GM12878 (cell line): ENCODE results near the gene STARD10. TPM values are rescaled to one million over a fixed set of nuclear protein-coding genes. Genes with fewer than 3 reads are reported as not detected.

Experiments used
- BCL3 ChIP-seq: IDR thresholded peaks from 2 replicates; pipeline ENCODE4 v1.6.1; 2011; ENCODE audit warnings: borderline replicate concordance, low read depth, mild to moderate bottlenecking, moderate library complexity, low read length; ENCODE audit not compliant: insufficient read depth, poor library complexity, severe bottlenecking
- BCLAF1 ChIP-seq: fragments of 450-650 bp; IDR thresholded peaks from 2 replicates; pipeline ENCODE4 v1.6.1; 2017; ENCODE audit warnings: antibody characterized with exemption, mild to moderate bottlenecking, moderate library complexity
- CREM ChIP-seq: IDR thresholded peaks from 2 replicates; pipeline ENCODE4 v1.6.1; 2014; ENCODE audit warnings: antibody characterized with exemption, low read depth
- FOS ChIP-seq: IDR thresholded peaks from 3 replicates; pipeline ENCODE4 v1.6.1; 2011; ENCODE audit warnings: borderline replicate concordance; ENCODE audit not compliant: insufficient read length; ENCODE audit errors: extremely low read depth
- HCFC1 ChIP-seq: fragments of 150-350 bp; IDR thresholded peaks from 2 replicates; pipeline ENCODE4 v1.6.1; 2014; ENCODE audit warnings: low read length
- HDAC2 ChIP-seq: fragments of 200-600 bp; sonication (generic); IDR thresholded peaks from 2 replicates; pipeline ENCODE4 v1.6.1; 2017
- HDGF ChIP-seq: fragments of 450-650 bp; IDR thresholded peaks from 2 replicates; pipeline ENCODE4 v1.6.1; 2016; ENCODE audit warnings: antibody characterized with exemption
- IKZF2 ChIP-seq, 2 experiments: fragments of 450-650 bp; IDR thresholded peaks; 2 replicates each; pipeline ENCODE4 v1.6.1; 2017; ENCODE audit warnings: mild to moderate bottlenecking in 2 of 2, moderate library complexity in 2 of 2
- MXI1 ChIP-seq: fragments of 150-350 bp; IDR thresholded peaks from 2 replicates; pipeline ENCODE4 v1.6.1; 2011; ENCODE audit warnings: low read depth, mild to moderate bottlenecking, inconsistent platforms, low read length, improper control_type of control experiment
- MYC ChIP-seq: IDR thresholded peaks from 2 replicates; pipeline ENCODE4 v1.6.1; 2011; ENCODE audit warnings: mild to moderate bottlenecking, low read length, moderate library complexity, inconsistent platforms; ENCODE audit not compliant: insufficient read depth, insufficient replicate concordance, insufficient read length, severe bottlenecking
- NRF1 ChIP-seq: conservative IDR thresholded peaks from 2 replicates; pipeline ENCODE4 v1.6.1; 2011; ENCODE audit warnings: mild to moderate bottlenecking, low read depth, low read length, improper control_type of control experiment
- PAX5 ChIP-seq: IDR thresholded peaks from 2 replicates; pipeline ENCODE4 v1.6.1; 2011; ENCODE audit warnings: low read depth, low read length, borderline replicate concordance
- PAX8 ChIP-seq: fragments of 450-650 bp; IDR thresholded peaks from 2 replicates; pipeline ENCODE4 v1.6.1; 2017; ENCODE audit warnings: mild to moderate bottlenecking, moderate library complexity
- PKNOX1 ChIP-seq: fragments of 450-650 bp; IDR thresholded peaks from 2 replicates; pipeline ENCODE4 v1.6.1; 2016; ENCODE audit warnings: mild to moderate bottlenecking
- RB1 ChIP-seq: fragments of 450-650 bp; formaldehyde crosslinking; IDR thresholded peaks from 2 replicates; pipeline ENCODE4 v1.6.1; 2017; ENCODE audit warnings: mild to moderate bottlenecking, borderline replicate concordance
- ZNF24 ChIP-seq: fragments of 450-650 bp; IDR thresholded peaks from 2 replicates; pipeline ENCODE4 v1.6.1; 2017; ENCODE audit warnings: antibody characterized with exemption, mild to moderate bottlenecking
- ZNF622 ChIP-seq: fragments of 450-650 bp; IDR thresholded peaks from 2 replicates; pipeline ENCODE4 v1.6.1; 2017; ENCODE audit warnings: mild to moderate bottlenecking, inconsistent platforms
- ZNF687 ChIP-seq: fragments of 450-650 bp; IDR thresholded peaks from 2 replicates; pipeline ENCODE4 v1.6.1; 2017; ENCODE audit warnings: mild to moderate bottlenecking, moderate library complexity
- polyA plus RNA-seq, 11 experiments: library from polyadenylated mRNA; depleted of rRNA in 4 of 11; unstranded in 6 of 11; stranded (reverse) in 5 of 11; fragments of >200 nt; fragmentation: Nextera tagmentation in 4 of 11; fragmentation: Illumina TruSeq in 1 of 11; extraction: Ambion mirVana in 4 of 11; extraction: Trizol in 1 of 11; gene quantifications; 1 replicate in 1 of 11; 2 replicates in 10 of 11; pipeline versions ENCODE4 v1.2.1 to v1.2.3, GENCODE V29; 2011 to 2016; ENCODE audit warnings: inconsistent platforms in 2 of 11, missing spikeins in 2 of 11, low read depth in 1 of 11
- total RNA-seq, 4 experiments: library from RNA; depleted of rRNA in 3 of 4; stranded (reverse); fragments of >200 nt in 3 of 4; fragmentation: Illumina TruSeq in 1 of 4; extraction: Trizol in 1 of 4; gene quantifications; 2 replicates each; pipeline versions ENCODE4 v1.2.1 to v1.2.3, GENCODE V29; 2013 to 2021

Gene STARD10
- total and polyA plus RNA-seq, 10 of the 15 experiments (the other 5 are each of a cell fraction or from before 2014, with no cell fraction given), result 0.15 to 43.2 (median 23.1) TPM

GRCh38 chr11:72787216-72788104 lies 6.4 kb downstream of the STARD10 start (continued):
- no peak for TF ChIP-seq ZNF622
- no peak for TF ChIP-seq HDAC2
- TF ChIP-seq NRF1, result no peak
- TF ChIP-seq IKZF2 (IDR thresholded peaks at IDR 0.05), result peak; percentile 37 to 56; a peak in 2 of 4 replicates
- no peak for TF ChIP-seq HCFC1
- no peak for TF ChIP-seq BCLAF1
- TF ChIP-seq ZNF24, result no peak
- TF ChIP-seq RB1, result no peak
- 0 out of 2 replicates have a peak, but pooled peaks have one; percentile 5 for TF ChIP-seq PKNOX1
- no peak for TF ChIP-seq BCL3
- TF ChIP-seq FOS, result no peak
- TF ChIP-seq MXI1, result no peak
- 0 out of 2 replicates have a peak, but pooled peaks have one; percentile 33 for TF ChIP-seq ZNF687
- no peak for TF ChIP-seq MYC
- TF ChIP-seq PAX5, result no peak
- no peak for TF ChIP-seq HDGF
- no peak for TF ChIP-seq CREM
- TF ChIP-seq PAX8, result no peak
